GM19328 (cell line): Measurements from ENCODE around the gene ELMOD3.
"Not testable (repeated sequence)": the region's sequence is repeated elsewhere in the genome, so short reads cannot be mapped to it uniquely, and the experiment has no call there.

Experiments used
- ATAC-seq: cut with Tn5 transposase; IDR thresholded peaks from one replicate; pipeline ENCODE4 v1.9.1; 2021; ENCODE audit warnings: mild to moderate bottlenecking, moderate library complexity; ENCODE audit not compliant: unreplicated experiment

The ELMOD3 gene

GRCh38 chr2:85439569-85439968 lies 85.0 kb downstream of the ELMOD3 start:
- ATAC-seq, result not testable (repeated sequence)

GRCh38 chr2:85439986-85440385 lies 85.4 kb downstream of the ELMOD3 start:
- ATAC-seq, result no peak

GRCh38 chr2:85440729-85441128 lies 86.2 kb downstream of the ELMOD3 start:
- no peak for ATAC-seq
